HFFc6 (cell line): ENCODE data around the gene INPP5D. TPM values are rescaled to one million over a fixed set of nuclear protein-coding genes. Genes with fewer than 3 reads are reported as not detected.

Experiments used
- DNase-seq: peaks from one replicate; pipeline ENCODE4 v3.0.0-alpha.2; 2018
- H3K27ac Mint-ChIP-seq: 2 replicates; pipeline ENCODE4 v1.8.0; 2020; ENCODE audit warnings: mild to moderate bottlenecking, mixed read lengths
- H3K27me3 Mint-ChIP-seq: 2 replicates; pipeline ENCODE4 v1.8.0; 2021; ENCODE audit warnings: mild to moderate bottlenecking, moderate library complexity, mixed read lengths; ENCODE audit not compliant: insufficient read depth
- H3K36me3 Mint-ChIP-seq: 2 replicates; pipeline ENCODE4 v1.8.0; 2021; ENCODE audit warnings: low read depth, mixed read lengths
- H3K4me1 Mint-ChIP-seq: 2 replicates; pipeline ENCODE4 v1.8.0; 2020; ENCODE audit warnings: low read depth, mixed read lengths
- H3K4me3 Mint-ChIP-seq: 2 replicates; pipeline ENCODE4 v1.8.0; 2020; ENCODE audit warnings: mild to moderate bottlenecking, moderate library complexity, mixed read lengths
- H3K9me3 Mint-ChIP-seq: 2 replicates; pipeline ENCODE4 v1.8.0; 2020; ENCODE audit warnings: mild to moderate bottlenecking, mixed read lengths
- CTCF ChIP-seq: fragments of 200-600 bp; sonication (generic); IDR thresholded peaks from 2 replicates; pipeline ENCODE4 v1.5.0; 2021; ENCODE audit warnings: antibody characterized with exemption, mild to moderate bottlenecking
- total RNA-seq, 6 experiments: library from RNA; stranded (reverse); fragmentation: NEBNext Ultra II Directional; extraction: Animal tissue kit (Norgen Biotek cat#: 25700); gene quantifications; 2 replicates in 1 of 6; 3 replicates in 5 of 6; pipeline ENCODE4 v1.2.3, GENCODE V29; 2021

Gene INPP5D
- total RNA-seq, 6 experiments from 2014 or later = 0.19 to 0.66 (median 0.43) TPM; not detected in 1

DNA sequence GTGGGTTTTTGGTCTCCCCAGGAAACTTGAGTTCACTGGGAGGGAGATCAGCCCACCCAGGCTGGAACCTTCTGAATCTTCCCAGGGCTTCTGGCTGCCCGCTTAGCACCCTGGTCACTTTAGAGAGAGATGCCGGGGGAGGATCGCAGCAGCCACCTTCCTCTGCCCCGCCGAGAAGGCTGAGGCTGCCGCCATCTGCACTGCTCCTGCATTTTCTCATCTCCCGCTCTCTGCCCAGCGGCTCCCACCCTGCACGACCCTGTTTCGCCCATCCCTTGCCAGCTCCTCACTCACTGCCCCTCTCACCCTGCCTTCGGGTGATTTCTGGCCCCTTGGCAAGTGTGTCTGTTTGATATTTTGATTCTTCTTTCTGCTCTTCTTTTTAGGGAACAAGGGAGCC, 108.8 kb downstream of the INPP5D start:
- H3K36me3 Mint-ChIP-seq = no peaks in the 10 kb centered on the region
- no peaks in the 10 kb centered on the region for H3K4me1 Mint-ChIP-seq
- no peak for DNase-seq
- no peak for TF ChIP-seq CTCF
- peaks cover 26% of the 10 kb centered on the region for H3K27me3 Mint-ChIP-seq
- H3K4me3 Mint-ChIP-seq = no peak overlapping the region
- H3K9me3 Mint-ChIP-seq = no peaks in the 10 kb centered on the region
- no peak overlapping the region for H3K27ac Mint-ChIP-seq

GRCh38 chr2:233171344-233171743, 111.2 kb downstream of the INPP5D start:
- no peaks in the 10 kb centered on the region for H3K36me3 Mint-ChIP-seq
- no peak for TF ChIP-seq CTCF
- H3K4me3 Mint-ChIP-seq = no peak overlapping the region
- H3K9me3 Mint-ChIP-seq = no peaks in the 10 kb centered on the region
- no peak overlapping the region for H3K27ac Mint-ChIP-seq
- H3K4me1 Mint-ChIP-seq = no peaks in the 10 kb centered on the region
- H3K27me3 Mint-ChIP-seq = peaks cover 26% of the 10 kb centered on the region
- no peak for DNase-seq

DNA sequence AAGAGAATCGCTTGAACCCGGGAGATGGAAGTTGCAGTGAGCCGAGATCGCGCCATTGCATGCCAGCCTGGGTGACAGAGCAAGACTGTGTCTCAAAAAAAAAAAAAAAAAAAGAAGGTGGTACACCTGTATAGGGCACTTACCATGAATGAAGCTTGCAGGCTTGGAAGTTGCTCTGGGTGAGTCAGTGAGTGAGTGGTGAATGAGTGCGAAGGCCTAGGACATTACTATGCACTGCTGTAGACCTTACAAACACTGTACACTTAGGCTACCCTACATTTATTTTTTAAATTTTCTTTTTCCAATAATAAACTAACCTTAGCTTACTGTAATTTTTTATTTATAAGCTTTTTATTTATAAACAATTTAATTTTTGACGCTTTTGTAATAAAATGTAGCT, 113.0 kb downstream of the INPP5D start:
- Mint-ChIP-seq H3K4me1 (no peaks in the 10 kb centered on the region), H3K9me3 (no peaks in the 10 kb centered on the region)

GRCh38 chr2:233174137-233174536, 114.0 kb downstream of the INPP5D start:
- no peak overlapping the region for H3K27ac Mint-ChIP-seq
- TF ChIP-seq CTCF = no peak
- peaks cover 22% of the 10 kb centered on the region for H3K27me3 Mint-ChIP-seq
- DNase-seq = no peak
- no peaks in the 10 kb centered on the region for H3K9me3 Mint-ChIP-seq
- no peaks in the 10 kb centered on the region for H3K4me1 Mint-ChIP-seq
- no peaks in the 10 kb centered on the region for H3K36me3 Mint-ChIP-seq
- no peak overlapping the region for H3K4me3 Mint-ChIP-seq

More for the DNA sequence above, 113.0 kb downstream of the INPP5D start:
- Mint-ChIP-seq H3K36me3 (no peaks in the 10 kb centered on the region), H3K4me3 (no peak overlapping the region), H3K27me3 (peaks cover 26% of the 10 kb centered on the region), H3K27ac (no peak overlapping the region)
- no peak for TF ChIP-seq CTCF
- no peak for DNase-seq

DNA sequence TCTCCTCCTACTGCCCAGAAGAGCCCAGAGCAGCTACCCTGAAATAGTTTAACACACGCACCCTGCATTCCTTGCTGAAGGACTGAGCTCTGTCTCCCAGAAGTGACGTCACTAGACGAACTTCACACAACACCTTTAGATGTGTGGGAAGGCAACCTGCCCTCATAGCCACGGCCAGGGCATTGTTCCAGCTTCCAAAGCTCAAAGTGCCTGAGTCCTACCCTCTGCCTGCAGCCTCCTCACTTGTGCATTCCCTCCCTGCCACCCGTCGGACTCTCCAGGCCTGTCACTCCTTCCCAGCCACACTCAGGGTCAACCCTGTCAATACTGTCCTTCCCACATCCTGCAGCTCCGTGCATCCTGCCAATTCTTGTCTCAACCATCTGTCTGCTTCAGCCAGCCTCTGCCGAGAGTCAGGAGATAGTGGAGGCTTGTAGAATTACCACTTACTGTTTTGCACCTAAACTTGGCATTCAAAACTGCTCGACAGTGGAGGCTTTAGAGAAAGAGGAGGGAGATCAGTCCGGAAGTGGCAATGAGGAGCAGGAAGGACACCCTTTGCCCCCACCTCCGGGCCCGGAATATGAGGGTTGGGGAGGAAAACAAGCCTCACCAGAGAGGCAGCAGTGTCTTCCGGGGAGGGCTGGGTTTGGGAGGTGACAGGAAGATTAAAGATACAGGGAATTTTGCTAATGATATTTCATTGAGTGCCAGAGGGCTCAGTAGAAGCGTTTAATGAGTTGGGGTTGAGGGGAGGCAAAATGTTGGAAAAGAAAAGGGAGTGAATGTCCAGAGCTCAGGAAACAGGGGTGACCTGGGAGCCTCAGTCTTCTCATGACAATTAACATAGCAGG, 119.1 kb downstream of the INPP5D start:
- H3K27me3 Mint-ChIP-seq = peaks cover 25% of the 10 kb centered on the region
- peaks cover 11% of the 10 kb centered on the region for H3K9me3 Mint-ChIP-seq
- H3K36me3 Mint-ChIP-seq = no peaks in the 10 kb centered on the region
- no peak for DNase-seq
- no peak overlapping the region for H3K4me3 Mint-ChIP-seq
- TF ChIP-seq CTCF = no peak
- H3K4me1 Mint-ChIP-seq = no peaks in the 10 kb centered on the region
- H3K27ac Mint-ChIP-seq = no peak overlapping the region
